H9 (cell line): Measurements from ENCODE around the gene GGNBP2. TPM values are rescaled to one million over a fixed set of nuclear protein-coding genes. Genes with fewer than 3 reads are reported as not detected.

Experiments
- DNase-seq: peaks from one replicate; pipeline ENCODE4 v3.0.0-alpha.2; 2017
- H2AFZ ChIP-seq: one replicate; pipeline ENCODE4 v1.6.1; 2013; ENCODE audit warnings: mild to moderate bottlenecking, low read length, control low read depth, moderate library complexity
- H2AK5ac ChIP-seq: 2 replicates; pipeline ENCODE4 v1.6.1; 2013; ENCODE audit warnings: low read length, control low read depth, mixed read lengths; ENCODE audit not compliant: insufficient read length
- H2BK120ac ChIP-seq: one replicate; pipeline ENCODE4 v1.6.1; 2013; ENCODE audit warnings: low read depth, mild to moderate bottlenecking, low read length, control low read depth, inconsistent platforms; ENCODE audit not compliant: poor library complexity, severe bottlenecking
- H2BK12ac ChIP-seq: 2 replicates; pipeline ENCODE4 v1.6.1; 2013; ENCODE audit warnings: low read length, control low read depth, mixed read lengths, low read depth; ENCODE audit not compliant: insufficient read length
- H2BK15ac ChIP-seq: 2 replicates; pipeline ENCODE4 v1.6.1; 2013; ENCODE audit warnings: low read depth, low read length, control low read depth
- H2BK20ac ChIP-seq: one replicate; pipeline ENCODE4 v1.6.1; 2013; ENCODE audit warnings: low read depth, mild to moderate bottlenecking, low read length, control low read depth, inconsistent platforms; ENCODE audit not compliant: poor library complexity, severe bottlenecking
- H2BK5ac ChIP-seq: 2 replicates; pipeline ENCODE4 v1.6.1; 2013; ENCODE audit warnings: low read length, control low read depth, mixed read lengths; ENCODE audit not compliant: insufficient read length
- H3K14ac ChIP-seq: 2 replicates; pipeline ENCODE4 v1.6.1; 2013; ENCODE audit warnings: low read length, control low read depth; ENCODE audit not compliant: insufficient read depth
- H3K18ac ChIP-seq: 2 replicates; pipeline ENCODE4 v1.6.1; 2013; ENCODE audit warnings: low read depth, mild to moderate bottlenecking, mixed read lengths, low read length, control low read depth; ENCODE audit not compliant: insufficient read length
- H3K23ac ChIP-seq: 2 replicates; pipeline ENCODE4 v1.6.1; 2013; ENCODE audit warnings: low read length, control low read depth, mixed read lengths, low read depth; ENCODE audit not compliant: insufficient read length
- H3K23me2 ChIP-seq: 2 replicates; pipeline ENCODE4 v1.6.1; 2013; ENCODE audit warnings: low read depth, mild to moderate bottlenecking, mixed read lengths, low read length, control low read depth; ENCODE audit not compliant: insufficient read length, poor library complexity, severe bottlenecking
- H3K27ac ChIP-seq: 2 replicates; pipeline ENCODE4 v1.5.1; 2013; ENCODE audit warnings: low read length, control low read depth, mixed read lengths, low read depth; ENCODE audit not compliant: insufficient read length
- H3K27me3 ChIP-seq: 2 replicates; pipeline ENCODE4 v1.6.1; 2013; ENCODE audit warnings: low read length, control low read depth, inconsistent platforms; ENCODE audit not compliant: insufficient read depth
- H3K4ac ChIP-seq: 2 replicates; pipeline ENCODE4 v1.6.1; 2013; ENCODE audit warnings: low read depth, mild to moderate bottlenecking, control low read depth, inconsistent platforms, low read length, moderate library complexity
- H3K4me1 ChIP-seq: 2 replicates; pipeline ENCODE4 v1.6.1; 2013; ENCODE audit warnings: low read length, control low read depth, inconsistent platforms; ENCODE audit not compliant: insufficient read depth
- H3K4me2 ChIP-seq: 2 replicates; pipeline ENCODE4 v1.6.1; 2013; ENCODE audit warnings: low read length, control low read depth, mixed read lengths; ENCODE audit not compliant: insufficient read length, insufficient read depth
- H3K56ac ChIP-seq: 2 replicates; pipeline ENCODE4 v1.6.1; 2013; ENCODE audit warnings: low read depth, mild to moderate bottlenecking, mixed read lengths, low read length, control low read depth; ENCODE audit not compliant: insufficient read length
- H3K79me1 ChIP-seq: 2 replicates; pipeline ENCODE4 v1.6.1; 2013; ENCODE audit warnings: low read depth, mild to moderate bottlenecking, moderate library complexity, low read length, control low read depth, inconsistent platforms; ENCODE audit not compliant: insufficient read depth, poor library complexity, severe bottlenecking
- H3K79me2 ChIP-seq: 2 replicates; pipeline ENCODE4 v1.6.1; 2013; ENCODE audit warnings: low read length, control low read depth, inconsistent platforms; ENCODE audit not compliant: insufficient read depth
- H3K9ac ChIP-seq: 2 replicates; pipeline ENCODE4 v1.6.1; 2013; ENCODE audit warnings: low read length, control low read depth, mixed read lengths; ENCODE audit not compliant: insufficient read length; ENCODE audit errors: extremely low read depth
- H3K9me3 ChIP-seq: one replicate; pipeline ENCODE4 v1.6.1; 2013; ENCODE audit warnings: low read depth, low read length, inconsistent platforms; ENCODE audit not compliant: control insufficient read depth
- H3T11ph ChIP-seq: one replicate; pipeline ENCODE4 v1.6.1; 2013; ENCODE audit warnings: mild to moderate bottlenecking, low read length, control low read depth, inconsistent platforms
- H4K20me1 ChIP-seq: one replicate; pipeline ENCODE4 v1.6.1; 2013; ENCODE audit not compliant: control insufficient read depth, insufficient read length, insufficient read depth
- H4K5ac ChIP-seq: 2 replicates; pipeline ENCODE4 v1.6.1; 2013; ENCODE audit warnings: low read depth, mild to moderate bottlenecking, mixed read lengths, low read length, control low read depth; ENCODE audit not compliant: insufficient read length
- H4K8ac ChIP-seq: replicated peaks from 2 replicates; pipeline ENCODE4 v1.6.1; 2013; ENCODE audit warnings: low read length, control low read depth, mixed read lengths, low read depth; ENCODE audit not compliant: insufficient read length
- H4K91ac ChIP-seq: 2 replicates; pipeline ENCODE4 v1.6.1; 2013; ENCODE audit warnings: low read depth, mild to moderate bottlenecking, moderate library complexity, mixed read lengths, low read length, control low read depth; ENCODE audit not compliant: insufficient read length
- H3K27ac Mint-ChIP-seq, 3 experiments: 2 replicates in 2 of 3; 3 replicates in 1 of 3; pipeline ENCODE4 v1.8.0; 2020 to 2021; ENCODE audit warnings: mixed read lengths in 3 of 3, mild to moderate bottlenecking in 1 of 3, moderate library complexity in 1 of 3
- H3K27me3 Mint-ChIP-seq: 2 replicates; pipeline ENCODE4 v1.8.0; 2021; ENCODE audit warnings: low read depth, mild to moderate bottlenecking, moderate library complexity, mixed read lengths
- H3K36me3 Mint-ChIP-seq, 3 experiments: 2 replicates in 2 of 3; 3 replicates in 1 of 3; pipeline ENCODE4 v1.8.0; 2020 to 2021; ENCODE audit warnings: low read depth in 3 of 3, mixed read lengths in 3 of 3; ENCODE audit not compliant: insufficient read depth in 1 of 3
- H3K4me1 Mint-ChIP-seq, 2 experiments: 2 replicates each; pipeline ENCODE4 v1.8.0; 2020; ENCODE audit warnings: mixed read lengths in 2 of 2
- H3K4me3 Mint-ChIP-seq, 2 experiments: 2 replicates in 1 of 2; 3 replicates in 1 of 2; pipeline ENCODE4 v1.8.0; 2020 to 2021; ENCODE audit warnings: mild to moderate bottlenecking in 2 of 2, mixed read lengths in 2 of 2, moderate library complexity in 1 of 2
- H3K9me3 Mint-ChIP-seq, 2 experiments: 2 replicates in 1 of 2; 3 replicates in 1 of 2; pipeline ENCODE4 v1.8.0; 2020; ENCODE audit warnings: mild to moderate bottlenecking in 2 of 2, mixed read lengths in 2 of 2, moderate library complexity in 1 of 2
- CTCF ChIP-seq: fragments of 200-600 bp; sonication (generic); conservative IDR thresholded peaks from 3 replicates; pipeline ENCODE4 v1.8.0; 2021; ENCODE audit warnings: antibody characterized with exemption, mild to moderate bottlenecking
- WGBS: extraction: QIAGEN DNeasy Blood & Tissue Kit; methylation state at CpG from one replicate; pipeline ENCODE4 v1.1.7; 2013; ENCODE audit warnings: missing lambda C conversion rate, low lambda C conversion rate, mixed read lengths; ENCODE audit not compliant: insufficient read length; ENCODE audit errors: extremely low coverage; 5-methylcytosine and 5-hydroxymethylcytosine counted together
- total RNA-seq: library from RNA; stranded (reverse); gene quantifications from 2 replicates; pipeline ENCODE4 v1.2.1, GENCODE V29; 2021

The GGNBP2 gene
- total RNA-seq, 1 experiment from 2014 or later, result 52.8 TPM

GRCh38 chr17:36545465-36546417 is 1.0 kb downstream of the GGNBP2 start:
- Histone ChIP-seq H2BK5ac (no peak overlapping the region), H3K18ac (peak overlapping the region; percentile 52), H3K79me1 (no peaks in the 10 kb centered on the region), H2BK15ac (no peak overlapping the region), H3K4ac (no peak overlapping the region), H2BK120ac (no peak overlapping the region), H2AK5ac (no peak overlapping the region), H3T11ph (no peak overlapping the region), H4K20me1 (no peaks in the 10 kb centered on the region), H4K91ac (no peak overlapping the region), H2AFZ (no peak overlapping the region), H3K4me2 (peak overlapping the region; percentile 84), H3K4me1 (no peaks in the 10 kb centered on the region), H4K8ac (no peak overlapping the region), H2BK20ac (no peak overlapping the region), H3K14ac (peak overlapping the region; percentile 93), H2BK12ac (no peak overlapping the region), H3K23ac (no peak overlapping the region), H3K56ac (no peak overlapping the region), H4K5ac (no peak overlapping the region), H3K79me2 (peaks cover 13% of the 10 kb centered on the region; the same call in 1 of the 2 replicates), H3K23me2 (peaks cover 5% of the 10 kb centered on the region), H3K27me3 (no peaks in the 10 kb centered on the region), H3K27ac (peak overlapping the region; percentile 3), H3K9ac (peak overlapping the region; percentile 90), H3K9me3 (no peaks in the 10 kb centered on the region)
- H3K27me3 Mint-ChIP-seq, result no peaks in the 10 kb centered on the region
- no peaks in the 10 kb centered on the region for H3K9me3 Mint-ChIP-seq
- H3K4me1 Mint-ChIP-seq, result peaks cover 16 to 22% of the 10 kb centered on the region in 2 experiments
- no peak for TF ChIP-seq CTCF
- DNase-seq, result peak; percentile 100
- peak overlapping the region; percentile 96 to 97 (median 97) for H3K27ac Mint-ChIP-seq
- H3K4me3 Mint-ChIP-seq, result peak overlapping the region; percentile 87 to 95
- peaks cover 0 to 13% (median 0%) of the 10 kb centered on the region in 3 experiments; a peak in 4 of 7 replicates for H3K36me3 Mint-ChIP-seq
- WGBS, result no CpG with 5 or more reads among the region's 60 CpGs
